ENCODE results near the gene PIK3IP1.

PIK3IP1 gene

DNA sequence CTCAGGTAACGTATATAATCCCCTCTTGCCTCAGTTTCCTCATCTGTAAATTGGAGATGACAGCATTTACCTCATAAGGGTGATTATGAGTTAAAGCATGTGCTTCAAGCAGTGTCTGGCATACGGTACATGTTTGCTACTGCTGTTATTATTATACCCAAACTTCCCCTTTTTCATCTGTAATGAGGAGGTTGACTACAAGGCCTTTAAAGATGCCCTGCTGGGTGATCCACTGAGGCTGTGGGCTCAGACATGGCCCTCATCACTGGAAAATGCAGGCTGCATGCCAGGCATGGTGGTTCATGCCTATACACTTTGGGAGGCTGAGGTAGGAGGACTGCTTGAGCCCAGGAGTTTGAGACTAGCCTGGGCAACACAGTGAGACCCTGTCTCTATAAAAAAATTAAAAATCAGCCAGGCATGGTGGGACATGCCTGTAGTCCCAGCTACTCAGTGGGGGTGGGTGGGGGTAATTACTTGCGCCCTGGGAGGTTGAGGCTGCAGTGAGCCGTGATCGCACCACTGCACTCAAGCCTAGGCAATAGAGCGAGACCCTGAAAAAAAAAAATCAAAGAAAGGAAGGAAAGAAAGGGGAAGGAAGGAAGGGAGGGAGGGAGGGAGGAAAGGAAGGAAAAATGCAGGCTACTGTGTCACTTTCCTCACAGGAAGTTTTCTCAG lies 4.3 kb downstream of the PIK3IP1 start:
- Histone ChIP-seq H3K4me1 (ENCODE audit: insufficient read depth, low read length, poor library complexity, severe bottlenecking) (peaks cover 64% of the 10 kb centered on the region), H3K27me3 (ENCODE audit: insufficient read depth, low read length, poor library complexity, severe bottlenecking) (no peaks in the 10 kb centered on the region), H3K9ac (ENCODE audit: low read depth, low read length, poor library complexity, severe bottlenecking) (peak overlapping the region; percentile 44), H3K36me3 (ENCODE audit: insufficient read depth, low read length) (peaks cover 2% of the 10 kb centered on the region; the same call in 1 of the 2 replicates), H3K79me2 (ENCODE audit: insufficient read depth, low read length) (peaks cover 24% of the 10 kb centered on the region; the same call in 1 of the 2 replicates), H4K20me1 (ENCODE audit: insufficient read depth, low read length, poor library complexity, severe bottlenecking) (peaks cover 6% of the 10 kb centered on the region), H3K9me3 (ENCODE audit: insufficient read depth, low read depth, low read length) (no peaks in the 10 kb centered on the region), H3F3A (ENCODE audit: low read depth) (peaks cover 9% of the 10 kb centered on the region; the same call in 1 of the 2 replicates), H3K4me3 (ENCODE audit: low read length, poor library complexity, severe bottlenecking) (no peak overlapping the region), H3K4me2 (ENCODE audit: low read depth, low read length, poor library complexity, severe bottlenecking) (peak overlapping the region; percentile 95), H2AFZ (ENCODE audit: low read length) (no peak overlapping the region), H3K9me2 (replicated peaks; ENCODE audit: low read depth, low read length) (no peaks in the 10 kb centered on the region)
- TF ChIP-seq EZH2phosphoT487 (IDR thresholded peaks at IDR 0.05; ENCODE audit: borderline replicate concordance): no peak
- TF ChIP-seq, protein P1, sequence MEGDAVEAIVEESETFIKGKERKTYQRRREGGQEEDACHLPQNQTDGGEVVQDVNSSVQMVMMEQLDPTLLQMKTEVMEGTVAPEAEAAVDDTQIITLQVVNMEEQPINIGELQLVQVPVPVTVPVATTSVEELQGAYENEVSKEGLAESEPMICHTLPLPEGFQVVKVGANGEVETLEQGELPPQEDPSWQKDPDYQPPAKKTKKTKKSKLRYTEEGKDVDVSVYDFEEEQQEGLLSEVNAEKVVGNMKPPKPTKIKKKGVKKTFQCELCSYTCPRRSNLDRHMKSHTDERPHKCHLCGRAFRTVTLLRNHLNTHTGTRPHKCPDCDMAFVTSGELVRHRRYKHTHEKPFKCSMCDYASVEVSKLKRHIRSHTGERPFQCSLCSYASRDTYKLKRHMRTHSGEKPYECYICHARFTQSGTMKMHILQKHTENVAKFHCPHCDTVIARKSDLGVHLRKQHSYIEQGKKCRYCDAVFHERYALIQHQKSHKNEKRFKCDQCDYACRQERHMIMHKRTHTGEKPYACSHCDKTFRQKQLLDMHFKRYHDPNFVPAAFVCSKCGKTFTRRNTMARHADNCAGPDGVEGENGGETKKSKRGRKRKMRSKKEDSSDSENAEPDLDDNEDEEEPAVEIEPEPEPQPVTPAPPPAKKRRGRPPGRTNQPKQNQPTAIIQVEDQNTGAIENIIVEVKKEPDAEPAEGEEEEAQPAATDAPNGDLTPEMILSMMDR (conservative IDR thresholded peaks at IDR 0.05; ENCODE audit: low read length): no peak

DNA sequence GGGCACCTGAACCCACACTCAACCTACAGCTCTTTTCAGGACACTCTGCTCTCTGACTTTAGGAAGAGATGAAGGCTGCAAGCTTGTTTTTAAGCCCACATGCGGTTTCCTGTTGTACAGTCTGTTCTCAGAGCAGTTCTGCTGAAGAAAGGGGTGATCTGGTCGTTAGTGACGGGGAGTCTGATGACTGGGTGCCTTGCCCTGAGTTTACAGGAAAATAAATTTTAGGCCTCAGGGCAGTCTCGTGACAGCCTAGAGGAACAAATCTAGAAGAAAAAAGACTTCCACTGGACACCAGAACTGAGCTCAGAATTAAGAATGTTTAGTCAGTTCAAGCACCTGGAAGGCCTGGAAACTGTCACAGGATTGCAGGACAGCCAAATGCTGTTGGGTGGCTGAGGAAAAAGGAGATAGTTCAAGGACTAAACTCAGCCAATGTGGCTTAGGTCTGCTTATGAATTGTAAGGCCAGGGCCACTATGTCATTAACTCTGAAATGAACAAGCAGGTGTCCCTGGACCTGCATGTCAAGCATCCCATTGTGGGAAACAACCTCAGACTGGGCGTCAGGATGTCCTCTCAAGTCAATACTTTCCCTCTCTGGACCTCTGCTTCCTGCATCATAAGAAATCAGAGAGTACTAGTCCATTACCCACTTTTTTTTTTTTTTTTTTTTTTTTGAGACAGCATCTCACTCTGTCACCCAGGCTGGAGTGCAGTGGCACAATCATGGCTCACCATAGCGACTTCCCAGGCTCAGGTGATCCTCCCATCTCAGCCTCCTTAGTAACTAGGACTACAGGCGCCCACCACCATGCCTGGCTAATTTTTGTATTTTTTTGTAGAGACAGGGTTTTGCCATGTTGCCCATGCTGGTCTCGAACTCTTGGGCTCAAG lies 5.7 kb downstream of the PIK3IP1 start:
- Histone ChIP-seq H3K9ac (ENCODE audit: low read depth, low read length, poor library complexity, severe bottlenecking) (peak overlapping the region; percentile 60), H3K9me2 (replicated peaks; ENCODE audit: low read depth, low read length) (no peaks in the 10 kb centered on the region), H3K79me2 (ENCODE audit: insufficient read depth, low read length) (peaks cover 18% of the 10 kb centered on the region; the same call in 1 of the 2 replicates), H3K4me1 (ENCODE audit: insufficient read depth, low read length, poor library complexity, severe bottlenecking) (peaks cover 52% of the 10 kb centered on the region), H4K20me1 (ENCODE audit: insufficient read depth, low read length, poor library complexity, severe bottlenecking) (peaks cover 6% of the 10 kb centered on the region), H3K9me3 (ENCODE audit: insufficient read depth, low read depth, low read length) (no peaks in the 10 kb centered on the region), H3K4me2 (ENCODE audit: low read depth, low read length, poor library complexity, severe bottlenecking) (peak overlapping the region; percentile 61), H2AFZ (ENCODE audit: low read length) (no peak overlapping the region), H3F3A (ENCODE audit: low read depth) (peaks cover 9% of the 10 kb centered on the region; the same call in 1 of the 2 replicates), H3K27me3 (ENCODE audit: insufficient read depth, low read length, poor library complexity, severe bottlenecking) (no peaks in the 10 kb centered on the region), H3K36me3 (ENCODE audit: insufficient read depth, low read length) (peaks cover 13% of the 10 kb centered on the region; the same call in 1 of the 2 replicates), H3K4me3 (ENCODE audit: low read length, poor library complexity, severe bottlenecking) (peak overlapping the region; percentile 34)
- TF ChIP-seq EZH2phosphoT487 (IDR thresholded peaks at IDR 0.05; ENCODE audit: borderline replicate concordance): no peak
- TF ChIP-seq, protein P1 (conservative IDR thresholded peaks at IDR 0.05; ENCODE audit: low read length): no peak

DNA sequence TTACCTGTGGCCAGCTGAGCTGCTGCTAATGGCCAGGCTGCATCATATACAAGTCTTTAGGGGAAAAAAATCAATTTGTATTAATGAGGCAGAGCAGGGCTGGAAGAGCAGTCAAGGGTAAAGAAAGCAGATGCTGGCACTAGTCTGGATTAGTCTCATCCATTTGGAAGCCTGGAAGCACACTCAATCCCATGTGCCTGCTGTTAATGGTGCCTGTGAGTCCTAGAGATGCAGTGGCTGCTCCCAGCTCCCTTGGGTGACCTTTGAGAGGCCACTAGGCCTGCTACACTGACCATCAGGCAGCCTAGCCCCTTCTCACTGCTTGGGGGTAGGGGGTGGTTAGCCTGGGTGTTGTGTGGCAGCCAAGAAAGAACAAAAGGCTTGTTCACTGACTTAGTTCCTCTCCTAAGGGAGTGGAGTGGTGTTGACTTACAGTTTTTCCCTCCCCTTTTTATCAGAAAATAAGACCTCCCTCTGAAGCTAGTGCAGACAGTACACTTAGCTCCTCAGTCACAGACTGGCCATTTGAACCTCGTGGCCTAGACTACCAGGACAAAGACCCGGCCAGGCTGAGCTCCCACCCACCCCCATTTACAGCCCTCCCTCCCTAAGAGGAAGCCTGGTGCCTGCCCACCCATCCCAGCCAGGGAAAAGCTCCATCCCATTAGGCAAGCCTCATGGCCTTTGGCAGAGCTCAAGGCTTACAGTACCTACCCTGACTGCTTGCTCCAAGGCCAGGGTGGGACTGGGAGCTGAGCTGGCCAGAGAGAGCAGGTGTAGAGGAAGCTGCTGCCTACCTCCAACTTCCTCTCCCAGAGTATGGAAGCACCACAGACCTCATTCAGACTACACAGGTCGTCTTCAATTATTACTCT lies 7.8 kb downstream of the PIK3IP1 start:
- no peaks in the 10 kb centered on the region for H3K9me2 ChIP-seq (replicated peaks; ENCODE audit: low read depth, low read length)
- TF ChIP-seq EZH2phosphoT487 (IDR thresholded peaks at IDR 0.05; ENCODE audit: borderline replicate concordance): no peak
- TF ChIP-seq, protein P1 (conservative IDR thresholded peaks at IDR 0.05; ENCODE audit: low read length): no peak
- H4K20me1 ChIP-seq (ENCODE audit: insufficient read depth, low read length, poor library complexity, severe bottlenecking): peaks cover 6% of the 10 kb centered on the region
- H3F3A ChIP-seq (ENCODE audit: low read depth): peaks cover 9% of the 10 kb centered on the region; the same call in 1 of the 2 replicates
- peaks cover 43% of the 10 kb centered on the region for H3K4me1 ChIP-seq (ENCODE audit: insufficient read depth, low read length, poor library complexity, severe bottlenecking)
- H3K4me2 ChIP-seq (ENCODE audit: low read depth, low read length, poor library complexity, severe bottlenecking): peak overlapping the region; percentile 61
- peak overlapping the region; percentile 17 for H3K4me3 ChIP-seq (ENCODE audit: low read length, poor library complexity, severe bottlenecking)
- H3K9ac ChIP-seq (ENCODE audit: low read depth, low read length, poor library complexity, severe bottlenecking): peak overlapping the region; percentile 57
- H2AFZ ChIP-seq (ENCODE audit: low read length): no peak overlapping the region
- no peaks in the 10 kb centered on the region for H3K9me3 ChIP-seq (ENCODE audit: insufficient read depth, low read depth, low read length)
- H3K79me2 ChIP-seq (ENCODE audit: insufficient read depth, low read length): peaks cover 12% of the 10 kb centered on the region; the same call in 1 of the 2 replicates
- H3K36me3 ChIP-seq (ENCODE audit: insufficient read depth, low read length): peaks cover 22% of the 10 kb centered on the region; the same call in 1 of the 2 replicates
- no peaks in the 10 kb centered on the region for H3K27me3 ChIP-seq (ENCODE audit: insufficient read depth, low read length, poor library complexity, severe bottlenecking)
